Endothelial cell of umbilical vein (primary cell): ENCODE measurements around the gene FAM193A. TPM values are rescaled to one million over a fixed set of nuclear protein-coding genes. Genes with fewer than 3 reads are reported as not detected.

Source experiments
- BruUV-seq: library from RNA; stranded (reverse); fragments of 400-500 nt; replicated peaks from 2 replicates; lab custom pipeline; 2021; lab: Mats Ljungman, UMichigan
- CTCF ChIA-PET: fragments of 300-600, 350-600 bp; sonication (Branson Sonifier 250); formaldehyde crosslinking; loops from one replicate; lab custom pipeline; 2021; ENCODE audit warnings: antibody characterized with exemption, inconsistent platforms; lab: Charles Lee
- POLR2A ChIA-PET: fragments of 300-600, 350-600 bp; sonication (Branson Sonifier 250); formaldehyde crosslinking; loops from one replicate; lab custom pipeline; 2021; ENCODE audit warnings: antibody characterized with exemption, inconsistent platforms; lab: Charles Lee
- DNase-seq: peaks from one replicate; pipeline ENCODE4 v3.0.0-alpha.2; 2011; ENCODE audit warnings: low read depth, low spot score
- FAIRE-seq: peaks from 2 replicates; lab custom pipeline; 2011; peaks lifted over from hg19 to GRCh38; lab: Jason Lieb, UNC
- H2AFZ ChIP-seq: 2 replicates; pipeline ENCODE4 v1.6.0; 2012; ENCODE audit warnings: low read depth, low read length, control low read depth, inconsistent platforms
- H3K27ac ChIP-seq: 2 replicates; pipeline ENCODE4 v1.5.1; 2011; ENCODE audit warnings: low read depth, mild to moderate bottlenecking, control low read depth, low read length, moderate library complexity; ENCODE audit not compliant: insufficient read depth
- H3K27me3 ChIP-seq, 2 experiments: 2 replicates each; pipeline versions ENCODE4 v1.6.0 to v1.6.1; 2011; ENCODE audit warnings: low read length in 2 of 2, mixed read lengths in 1 of 2; ENCODE audit not compliant: control insufficient read depth in 2 of 2, insufficient read depth in 2 of 2
- H3K36me3 ChIP-seq, 2 experiments: 2 replicates in 1 of 2; 3 replicates in 1 of 2; pipeline ENCODE4 v1.5.1; 2011; ENCODE audit warnings: low read length in 2 of 2, mild to moderate bottlenecking in 1 of 2, moderate library complexity in 1 of 2; ENCODE audit not compliant: control insufficient read depth in 2 of 2, insufficient read depth in 2 of 2; ENCODE audit errors: extremely low read depth in 1 of 2
- H3K4me1 ChIP-seq: 3 replicates; pipeline ENCODE4 v1.5.1; 2011; ENCODE audit warnings: mild to moderate bottlenecking, low read length; ENCODE audit not compliant: control insufficient read depth, insufficient read depth; ENCODE audit errors: extremely low read depth
- H3K4me2 ChIP-seq: 2 replicates; pipeline ENCODE4 v1.6.1; 2011; ENCODE audit warnings: low read length, control low read depth, mixed read lengths; ENCODE audit not compliant: insufficient read depth
- H3K4me3 ChIP-seq, 3 experiments: fragments of 200-600 bp in 1 of 3; sonication (generic), shearing (Covaris generic) in 1 of 3; replicated peaks in 1 of 3; 2 replicates each; pipeline ENCODE4 v1.5.1; 2011 to 2016; ENCODE audit warnings: control low read depth in 3 of 3, low read length in 3 of 3, mild to moderate bottlenecking in 2 of 3, inconsistent platforms in 1 of 3, low read depth in 1 of 3, moderate library complexity in 1 of 3; ENCODE audit not compliant: insufficient read depth in 1 of 3
- H3K79me2 ChIP-seq: 2 replicates; pipeline ENCODE4 v1.6.0; 2012; ENCODE audit warnings: low read length, inconsistent platforms; ENCODE audit not compliant: control insufficient read depth, insufficient read depth
- H3K9ac ChIP-seq: replicated peaks from 2 replicates; pipeline ENCODE3; 2011; ENCODE audit warnings: low read length, control low read depth; ENCODE audit not compliant: insufficient read depth; ENCODE audit errors: extremely low read depth
- H3K9me1 ChIP-seq: replicated peaks from 3 replicates; pipeline ENCODE4 v1.6.0; 2011; ENCODE audit warnings: mild to moderate bottlenecking, low read length; ENCODE audit not compliant: control insufficient read depth, insufficient read depth; ENCODE audit errors: extremely low read depth
- H3K9me3 ChIP-seq: replicated peaks from 2 replicates; pipeline ENCODE4 v1.5.1; 2012; ENCODE audit warnings: low read length, inconsistent platforms; ENCODE audit not compliant: control insufficient read depth, insufficient read depth
- H4K20me1 ChIP-seq: replicated peaks from 2 replicates; pipeline ENCODE3; 2011; ENCODE audit warnings: mild to moderate bottlenecking, low read length; ENCODE audit not compliant: control insufficient read depth, insufficient read depth; ENCODE audit errors: extremely low read depth
- CTCF ChIP-seq, 2 donors: IDR thresholded peaks; 1 replicate in 1 of 2; 2 replicates in 1 of 2; pipeline ENCODE4 v1.5.1; 2011; ENCODE audit warnings: low read length in 2 of 2, mild to moderate bottlenecking in 2 of 2, moderate library complexity in 2 of 2, control low read depth in 1 of 2, inconsistent platforms in 1 of 2, low read depth in 1 of 2; ENCODE audit not compliant: insufficient read depth in 1 of 2; ENCODE audit errors: extremely low read depth in 1 of 2
- EZH2 ChIP-seq: IDR thresholded peaks from 2 replicates; pipeline ENCODE4 v1.6.1; 2012; ENCODE audit warnings: borderline replicate concordance, low read depth, mild to moderate bottlenecking, moderate library complexity, low read length, inconsistent platforms; ENCODE audit not compliant: severe bottlenecking
- FOS ChIP-seq: IDR thresholded peaks from 2 replicates; pipeline ENCODE4 v1.6.1; 2011; ENCODE audit warnings: mild to moderate bottlenecking, low read length, moderate library complexity, borderline replicate concordance; ENCODE audit not compliant: insufficient read depth
- GATA2 ChIP-seq: IDR thresholded peaks from 2 replicates; pipeline ENCODE4 v1.7.0; 2011; ENCODE audit warnings: low read depth, mild to moderate bottlenecking, moderate library complexity, mixed read lengths, low read length; ENCODE audit not compliant: insufficient read length, insufficient read depth
- JUN ChIP-seq: IDR thresholded peaks from 2 replicates; pipeline ENCODE4 v1.6.1; 2011; ENCODE audit warnings: borderline replicate concordance, low read depth; ENCODE audit not compliant: insufficient read length, insufficient read depth
- MYC ChIP-seq: IDR thresholded peaks from one replicate; pipeline ENCODE4 v1.6.1; 2011; ENCODE audit warnings: mild to moderate bottlenecking, low read depth, low read length
- POLR2AphosphoS5 ChIP-seq: IDR thresholded peaks from 2 replicates; pipeline ENCODE4 v1.6.1; 2012; ENCODE audit warnings: low read depth, mild to moderate bottlenecking, control low read depth, low read length, moderate library complexity; ENCODE audit not compliant: insufficient read depth
- dilution Hi-C: fragments of 300-500 bp; cut with MboI; formaldehyde crosslinking; loops from one replicate; pipeline ENCODE4 v1.15.0; 2019; ENCODE audit warnings: low sequenced_read_pairs; ENCODE audit not compliant: extremely low pct_ligation_motif_present
- intact Hi-C: fragments of 100-400 bp; cut with micrococcal nuclease; formaldehyde crosslinking; loops from one replicate; pipeline ENCODE4 v1.10.0; 2022
- polyA plus RNA-seq, 4 experiments: library from polyadenylated mRNA; depleted of rRNA in 3 of 4; stranded (reverse) in 3 of 4; unstranded in 1 of 4; fragments of >200 nt; gene quantifications; 2 replicates each; pipeline versions ENCODE4 v1.2.1 to v1.2.3, GENCODE V29; 2011 to 2012; ENCODE audit warnings: missing spikeins in 1 of 4
- total RNA-seq: library from RNA; stranded (reverse); gene quantifications from 2 replicates; pipeline ENCODE4 v1.2.3, GENCODE V29; 2021

FAM193A gene
- total and polyA plus RNA-seq, 2 donors (not counting 3 experiments of a cell fraction or from before 2014, with no cell fraction given), result 12.3 to 32.1 TPM

GRCh38 chr4:2686379-2687265, 150.2 kb downstream of the FAM193A start:
- TF ChIP-seq POLR2AphosphoS5 (no peak), GATA2 (no peak)
- no peaks in the 10 kb centered on the region for H4K20me1 ChIP-seq
- no peaks in the 10 kb centered on the region for H3K9me3 ChIP-seq
- ChIA-PET CTCF (interaction anchor here (0.5 to 1.2 kb wide), 3 partner anchors 9 to 23 kb away, joined by 3 to 4 read pairs (median 3); no protein-coding TSS in a partner anchor), POLR2A (no interaction called here)
- no peak for FAIRE-seq
- no TSS peak for BruUV-seq
- H3K4me3 ChIP-seq, result no peak overlapping the region
- no peak overlapping the region for H2AFZ ChIP-seq
- H3K9me1 ChIP-seq, result no peaks in the 10 kb centered on the region
- H3K79me2 ChIP-seq, result no peaks in the 10 kb centered on the region
- H3K27ac ChIP-seq, result no peak overlapping the region
- intact Hi-C loops (no loop called here), dilution Hi-C loops (no loop called here)
- no peak for DNase-seq
- H3K27me3 ChIP-seq, result no peaks in the 10 kb centered on the region
- no peaks in the 10 kb centered on the region for H3K4me1 ChIP-seq
- no peak overlapping the region for H3K9ac ChIP-seq
- no peak overlapping the region for H3K4me2 ChIP-seq
- peaks cover 10 to 32% of the 10 kb centered on the region in 2 experiments for H3K36me3 ChIP-seq

- Histone ChIP-seq H3K79me2 (no peaks in the 10 kb centered on the region), H3K36me3 (peaks cover 10 to 34% of the 10 kb centered on the region in 2 experiments), H3K9me1 (no peaks in the 10 kb centered on the region), H4K20me1 (no peaks in the 10 kb centered on the region), H3K4me2 (no peak overlapping the region), H3K27me3 (no peaks in the 10 kb centered on the region), H3K4me3 (no peak overlapping the region), H3K4me1 (no peaks in the 10 kb centered on the region), H3K9me3 (no peaks in the 10 kb centered on the region), H3K9ac (no peak overlapping the region), H3K27ac (no peak overlapping the region), H2AFZ (no peak overlapping the region)
- ChIA-PET CTCF (no interaction called here), POLR2A (no interaction called here)
- no peak for TF ChIP-seq CTCF (IDR thresholded peaks at IDR 0.05; ENCODE audit: extremely low read depth in 1 of 2, insufficient read depth in 1 of 2, low read depth in 1 of 2, low read length in 2 of 2)
- TF ChIP-seq MYC, result no peak
- no peak for TF ChIP-seq EZH2
- TF ChIP-seq POLR2AphosphoS5, result no peak
- TF ChIP-seq FOS, result no peak
- TF ChIP-seq JUN, result no peak
- BruUV-seq, result no TSS peak
- intact Hi-C loops, result no loop called here
- FAIRE-seq (no peak), DNase-seq (no peak)
- dilution Hi-C loops, result no loop called here
Measured at GRCh38 chr4:2688281-2688680, 151.8 kb downstream of the FAM193A start.
